OCI-LY7 (cell line): ENCODE data around the gene SEMA4D.

Experiments
- CTCF ChIP-seq: fragments of 200-600 bp; sonication (generic); conservative IDR thresholded peaks from 2 replicates; pipeline ENCODE4 v1.5.1; 2014; ENCODE audit warnings: mild to moderate bottlenecking, antibody characterized with exemption, low read length, moderate library complexity, mixed read lengths
- EZH2phosphoT487 ChIP-seq: fragments of 200-600 bp; sonication (generic); IDR thresholded peaks from 2 replicates; pipeline ENCODE4 v1.6.1; 2018; ENCODE audit warnings: low read depth, borderline replicate concordance, mild to moderate bottlenecking, mixed run types, antibody characterized with exemption, low read length, moderate library complexity, mixed read lengths

GRCh38 chr9:89359751-89360261, 138.1 kb downstream of the SEMA4D start:
- TF ChIP-seq CTCF (no peak), EZH2phosphoT487 (no peak)
